Esophagus mucosa (tissue), 1 donor: ENCODE measurements around the gene MANBA. TPM values are rescaled to one million over a fixed set of nuclear protein-coding genes. Genes with fewer than 3 reads are reported as not detected.

ENCODE experiments used
- ATAC-seq: fragments of 200-7000 bp; cut with Tn5 transposase; one replicate; pipeline ENCODE4 v1.9.1; 2020
- total RNA-seq: library from RNA; stranded (reverse); gene quantifications from one replicate; pipeline ENCODE4 v1.2.4, GENCODE V29; 2023
- donor health status: DM: yes; HTN: yes; CAD: no.

The MANBA gene
- total RNA-seq, 1 donor from 2014 or later: 10.7 TPM

DNA sequence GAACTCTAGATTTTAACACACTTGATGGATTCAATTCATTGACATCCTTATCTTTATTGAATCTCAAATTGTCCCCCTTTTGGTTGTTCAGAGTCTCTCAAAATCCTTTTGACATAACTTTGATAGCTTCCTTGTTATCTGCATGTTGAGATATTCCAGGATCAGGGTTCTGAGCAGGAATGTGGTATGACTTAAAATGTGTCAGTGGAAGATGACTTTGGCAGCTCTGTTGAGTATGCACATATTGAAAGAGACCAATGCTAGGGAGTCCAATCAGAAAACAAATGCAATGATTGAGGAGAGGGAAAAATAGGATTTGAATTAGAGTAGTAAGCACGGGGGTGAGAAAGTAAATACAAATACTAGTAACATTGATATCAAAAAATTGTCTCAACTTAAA is 93.8 kb downstream of the MANBA start:
- ATAC-seq: no peak

GRCh38 chr4:102665527-102665926 is 95.2 kb downstream of the MANBA start:
- peak; percentile 49 for ATAC-seq

DNA sequence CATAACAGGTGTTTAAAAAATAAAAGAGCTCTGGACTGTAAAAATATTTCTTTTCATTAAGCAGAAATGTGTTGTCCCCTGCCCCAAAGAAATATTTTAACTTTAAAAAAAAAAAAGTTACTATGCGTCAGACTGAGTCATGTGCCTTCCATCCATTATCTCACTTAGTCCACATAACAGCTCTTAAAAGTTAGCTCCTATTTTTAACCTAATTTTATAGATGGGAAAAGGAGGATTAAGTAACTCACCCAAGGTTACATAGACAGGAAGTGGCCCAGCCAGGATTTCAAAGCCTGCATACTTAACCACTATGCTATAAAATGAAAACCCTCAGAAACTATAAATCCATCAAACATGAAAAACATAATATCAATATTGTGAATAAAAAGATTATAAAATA is 97.7 kb downstream of the MANBA start:
- ATAC-seq: no peak

- ATAC-seq: no peak
Observed at GRCh38 chr4:102657206-102657605, 103.6 kb downstream of the MANBA start.

DNA sequence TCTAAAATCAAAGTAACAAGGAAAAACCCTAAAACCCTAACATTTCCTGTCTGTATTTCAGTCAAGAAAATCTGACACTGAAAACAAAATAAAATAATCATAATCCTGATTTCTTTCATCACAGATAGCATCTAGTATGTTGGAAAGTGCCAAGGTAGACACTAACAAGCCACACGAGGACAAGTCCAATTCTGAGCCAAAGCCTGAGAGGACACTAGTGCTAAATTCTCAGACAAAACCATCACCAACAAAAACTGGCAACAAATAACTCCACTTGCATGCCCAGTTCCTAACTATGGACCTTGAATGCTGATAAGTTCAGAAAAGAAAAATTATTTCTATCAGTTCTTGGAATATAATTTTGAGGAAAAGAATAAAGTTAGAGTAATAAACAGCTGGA is 113.7 kb downstream of the MANBA start:
- ATAC-seq: no peak

- no peak for ATAC-seq
Observed at GRCh38 chr4:102642631-102643298, 118.0 kb downstream of the MANBA start.

GRCh38 chr4:102641793-102642192 is 119.0 kb downstream of the MANBA start:
- ATAC-seq: no peak

GRCh38 chr4:102640669-102641068 is 120.1 kb downstream of the MANBA start:
- no peak for ATAC-seq

GRCh38 chr4:102639598-102639997 is 121.2 kb downstream of the MANBA start:
- ATAC-seq: no peak

GRCh38 chr4:102638621-102639020 is 122.1 kb downstream of the MANBA start:
- no peak for ATAC-seq

GRCh38 chr4:102637391-102637790 is 123.4 kb downstream of the MANBA start:
- no peak for ATAC-seq

DNA sequence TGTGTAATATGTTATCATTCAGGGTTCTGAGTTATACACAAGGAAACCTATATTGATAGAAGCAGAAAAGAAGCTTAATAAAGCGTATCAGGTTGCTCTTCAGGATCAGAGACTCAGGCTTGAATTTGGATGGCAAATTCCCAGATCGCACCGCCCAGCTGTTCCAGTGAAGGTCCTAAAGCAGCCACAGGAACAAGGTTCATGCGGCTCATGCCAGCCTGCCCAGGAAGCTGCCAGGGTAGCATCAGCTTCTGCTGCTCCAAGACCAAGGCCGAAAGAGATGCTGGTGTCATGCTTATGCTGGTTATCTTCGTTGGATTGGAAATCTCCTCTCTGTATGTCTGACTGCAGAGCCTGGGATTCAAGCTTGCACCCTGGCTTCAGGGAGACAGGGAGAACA is 127.7 kb downstream of the MANBA start:
- no peak for ATAC-seq

- no peak for ATAC-seq
Observed at GRCh38 chr4:102632241-102633065, 128.3 kb downstream of the MANBA start.

- no peak for ATAC-seq
Observed at GRCh38 chr4:102631616-102632015, 129.2 kb downstream of the MANBA start.

GRCh38 chr4:102629673-102630072 is 131.1 kb downstream of the MANBA start:
- ATAC-seq: no peak

DNA sequence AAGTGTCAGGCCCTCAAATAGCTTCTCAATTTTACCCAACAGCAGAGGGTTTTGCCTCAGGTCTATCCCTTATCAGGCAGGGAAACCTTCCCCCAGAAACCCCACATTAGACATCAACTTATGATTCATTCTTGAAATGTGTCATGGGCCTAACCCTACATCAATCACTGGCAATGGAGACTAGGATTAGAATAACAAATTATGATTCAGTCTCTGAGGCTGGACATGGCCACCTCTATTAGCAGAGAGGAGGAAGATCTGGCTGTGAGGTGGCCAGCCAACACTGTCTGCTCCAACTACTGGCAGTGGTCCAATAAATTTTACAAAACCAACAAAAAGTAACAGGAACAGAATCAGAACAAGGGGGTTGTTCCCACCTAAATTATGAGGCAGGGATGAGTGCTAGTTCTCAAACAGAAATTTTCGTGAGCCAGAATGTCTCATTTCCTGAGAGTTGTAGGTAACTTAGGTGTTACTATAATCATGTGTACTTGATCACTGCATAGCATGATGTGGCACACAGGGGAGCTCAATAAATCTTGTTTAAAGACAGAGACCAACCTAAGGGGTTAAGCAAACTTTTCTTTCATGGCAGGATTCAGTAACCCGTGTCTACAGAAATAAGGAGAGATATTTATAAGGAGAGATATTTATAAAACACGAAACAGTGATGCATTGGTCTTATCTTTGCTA is 132.8 kb downstream of the MANBA start:
- ATAC-seq: peak; percentile 88

DNA sequence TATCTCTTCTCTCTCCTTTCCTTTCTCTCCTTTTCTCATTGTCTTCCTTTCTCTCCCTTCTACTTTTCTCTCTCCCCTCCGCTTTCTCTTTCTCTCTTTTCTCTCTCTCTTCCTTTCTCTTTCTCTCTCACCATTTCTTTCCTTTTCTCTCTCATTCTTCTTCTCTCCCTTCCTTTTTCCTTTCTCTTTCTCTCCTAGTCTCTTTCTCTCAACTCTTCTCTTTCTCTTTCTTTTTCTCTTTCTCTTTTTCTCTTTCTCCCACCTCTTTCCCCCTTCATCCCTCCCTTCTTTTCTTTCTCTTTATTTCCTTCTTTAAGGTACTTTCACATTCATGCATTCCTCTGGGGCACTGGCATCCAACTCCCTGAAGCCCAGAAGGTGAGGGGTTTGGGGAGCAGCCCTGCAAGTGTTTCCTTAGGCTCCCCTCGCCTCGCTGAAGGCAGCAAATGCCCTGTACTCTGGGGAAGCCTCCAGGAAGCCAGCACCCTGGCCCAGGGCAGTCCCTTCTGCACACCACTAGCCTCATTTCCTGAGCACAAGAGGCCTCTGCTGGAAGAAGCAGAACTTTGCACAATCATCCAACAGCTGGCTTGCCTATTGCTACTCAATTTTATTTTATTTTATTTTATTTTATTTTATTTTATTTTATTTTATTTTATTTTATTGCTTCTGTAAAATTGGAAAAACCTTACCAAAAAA is 135.4 kb downstream of the MANBA start:
- peak; percentile 61 for ATAC-seq

DNA sequence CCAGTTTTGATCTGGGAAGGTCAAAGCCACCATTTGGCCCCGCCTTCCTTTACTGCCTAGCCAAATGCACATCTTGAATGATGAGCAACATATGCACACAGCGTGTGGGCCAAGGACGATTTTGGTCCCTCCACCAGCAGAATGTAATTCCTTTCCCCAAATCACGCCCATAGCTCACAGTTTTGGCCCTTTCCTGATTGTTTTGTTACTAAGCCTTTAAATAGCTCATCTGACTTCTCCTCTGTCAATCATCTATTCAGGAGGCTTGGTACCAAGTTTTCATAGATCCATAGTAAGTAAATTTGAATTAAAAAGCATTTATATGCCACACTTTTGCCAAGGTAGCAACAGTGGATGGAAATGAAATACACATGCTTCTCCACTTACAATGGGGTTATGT is 136.3 kb downstream of the MANBA start:
- ATAC-seq: no peak

DNA sequence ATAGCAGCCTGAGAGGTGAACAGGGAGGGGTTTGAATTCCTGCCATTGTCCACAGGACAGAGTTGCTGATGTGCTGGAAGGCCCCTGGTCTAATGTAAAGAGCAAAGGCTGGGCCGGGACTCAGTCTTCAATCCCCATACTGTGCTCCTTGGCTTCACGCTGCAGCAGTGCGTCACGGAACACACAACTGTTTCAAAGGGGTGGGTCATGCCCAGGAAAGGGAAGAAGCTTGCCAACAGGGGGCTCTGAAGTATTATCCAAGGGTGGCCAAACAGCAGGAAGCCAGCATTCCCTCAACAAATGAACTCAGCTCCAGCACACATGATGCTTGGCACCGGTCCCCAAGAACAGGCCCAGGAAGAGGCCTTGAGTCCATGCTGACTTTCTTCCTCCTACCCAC is 137.1 kb downstream of the MANBA start:
- ATAC-seq: no peak

DNA sequence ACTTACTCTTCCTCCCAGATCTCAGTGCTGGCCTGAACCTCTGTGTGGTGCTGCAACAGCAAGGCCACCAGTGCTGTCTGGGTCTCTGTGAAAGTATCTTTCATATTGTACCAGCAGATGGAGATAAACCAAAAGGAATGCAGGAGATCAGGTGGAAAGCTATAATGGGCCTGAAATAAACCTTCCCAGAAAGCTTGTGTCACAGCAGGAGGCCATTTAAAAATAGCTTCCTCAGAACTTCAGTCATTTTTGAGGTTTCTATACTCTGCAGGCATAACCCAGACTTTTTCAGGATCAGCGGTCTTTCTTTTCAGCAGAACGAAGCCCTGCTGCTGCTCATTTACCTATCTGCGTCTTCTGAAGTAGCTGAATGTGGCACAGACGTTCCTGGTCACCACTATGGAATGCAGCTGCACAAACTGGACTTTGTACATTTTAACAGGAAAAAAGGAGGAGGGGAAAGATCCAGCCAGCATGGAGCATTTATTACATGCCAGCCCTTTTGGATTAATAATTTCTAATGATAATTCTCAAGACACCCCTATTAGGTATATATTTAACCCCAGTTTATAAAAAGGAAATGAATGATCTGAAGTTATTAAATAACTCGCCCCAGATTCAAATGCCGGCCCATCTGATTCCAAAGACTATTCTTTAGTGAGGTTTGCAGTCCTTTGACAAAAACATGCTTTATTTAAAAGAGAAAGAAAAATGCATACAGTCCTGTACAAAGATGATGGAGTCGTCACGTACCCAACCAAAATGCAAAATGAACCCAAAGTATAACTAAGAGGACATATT is 139.9 kb downstream of the MANBA start:
- ATAC-seq: peak; percentile 88

DNA sequence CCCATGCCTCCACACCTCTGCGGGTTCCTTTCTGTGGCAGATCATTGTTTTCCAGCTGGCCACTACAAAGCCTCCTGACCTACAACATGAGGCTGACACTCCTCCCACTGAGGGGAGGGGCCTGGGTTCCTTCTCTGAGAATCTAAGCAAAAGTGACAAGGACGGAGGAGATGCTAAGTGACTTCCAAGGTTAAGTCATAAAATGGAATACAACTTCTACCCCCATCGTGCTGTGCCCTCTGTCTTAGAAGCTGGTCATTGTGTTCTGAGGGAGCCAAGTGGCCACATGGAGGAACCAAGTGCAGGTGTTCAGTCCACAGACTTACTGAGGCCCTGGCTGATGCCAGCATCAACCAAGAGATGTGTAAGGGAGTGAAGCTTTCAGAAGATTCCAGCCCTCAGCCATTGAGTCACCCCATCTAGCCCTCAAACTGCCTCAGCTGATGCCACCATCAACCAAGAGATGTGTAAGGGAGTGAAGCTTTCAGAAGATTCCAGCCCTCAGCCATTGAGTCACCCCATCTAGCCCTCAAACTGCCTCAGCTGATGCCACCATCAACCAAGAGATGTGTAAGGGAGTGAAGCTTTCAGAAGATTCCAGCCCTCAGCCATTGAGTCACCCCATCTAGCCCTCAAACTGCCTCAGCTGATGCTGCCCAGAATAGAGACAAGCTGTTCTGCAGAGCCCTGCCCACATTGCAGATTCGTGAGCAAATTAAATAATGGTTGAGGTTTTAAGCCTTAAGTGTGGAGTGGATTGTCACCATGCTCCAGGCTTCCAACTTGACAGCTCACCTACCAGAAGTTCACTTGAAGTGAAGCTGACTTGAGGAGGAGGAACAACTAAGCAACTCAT is 140.8 kb downstream of the MANBA start:
- peak; percentile 24 for ATAC-seq
